ENCODE data around the gene LMCD1. TPM values are rescaled to one million over a fixed set of nuclear protein-coding genes. Genes with fewer than 3 reads are reported as not detected.

The LMCD1 gene
- total and polyA plus RNA-seq, 2 experiments from 2014 or later: 21.8 to 35.3 TPM

- TF ChIP-seq ZNF462 (CRISPR knock-in tag; IDR thresholded peaks at IDR 0.05) (no peak), ZNF114 (CRISPR knock-in tag; IDR thresholded peaks at IDR 0.05) (no peak), CREB1 (CRISPR knock-in tag; IDR thresholded peaks at IDR 0.05; ENCODE audit: low read depth) (no peak)
Measured at GRCh38 chr3:8532251-8532871, 30.7 kb downstream of the LMCD1 start (continued).

GRCh38 chr3:8536096-8537056 lies 34.8 kb downstream of the LMCD1 start:
- no peak overlapping the region for H3K4me3 ChIP-seq
- Mint-ChIP-seq H3K4me1 (peaks cover 24% of the 10 kb centered on the region), H3K36me3 (ENCODE audit: low read depth) (peaks cover 26% of the 10 kb centered on the region; the same call in 2 of the 3 replicates), H3K9me3 (0 out of 3 replicates have a peak, but pooled peaks cover 4% of the 10 kb centered on the region), H3K4me3 (no peak overlapping the region), H3K27me3 (ENCODE audit: insufficient read depth, low read depth, poor library complexity) (peaks cover 3% of the 10 kb centered on the region), H3K27ac (peak overlapping the region; percentile 50; the same call in 1 of the 2 replicates)
- no peak overlapping the region for H2AFZ ChIP-seq
- no peaks in the 10 kb centered on the region for H3K9me2 ChIP-seq (ENCODE audit: insufficient read depth)
- DNase-seq (ENCODE audit: low spot score) (peak; percentile 19), ATAC-seq (peak; percentile 32; the same call in 1 of the 3 replicates)
- no peaks in the 10 kb centered on the region for H3K27me3 ChIP-seq (ENCODE audit: insufficient read depth)
- H3K36me3 ChIP-seq (ENCODE audit: insufficient read depth): peaks cover 8% of the 10 kb centered on the region
- no peaks in the 10 kb centered on the region for H3K79me2 ChIP-seq (replicated peaks; ENCODE audit: insufficient read depth)
- H4K20me1 ChIP-seq (replicated peaks; ENCODE audit: insufficient read depth): no peaks in the 10 kb centered on the region
- H3F3A ChIP-seq (replicated peaks; ENCODE audit: low read depth): no peaks in the 10 kb centered on the region
- H3K27ac ChIP-seq (ENCODE audit: low read depth): peak overlapping the region; percentile 48; the same call in 1 of the 2 replicates
- peaks cover 17% of the 10 kb centered on the region; the same call in 1 of the 2 replicates for H3K4me1 ChIP-seq (ENCODE audit: insufficient read depth)
- 0 out of 2 replicates have a peak overlapping the region, but pooled peaks have one; percentile 6 for H3K4me2 ChIP-seq
- no peak for TF ChIP-seq STAT1 (IDR thresholded peaks at IDR 0.05; ENCODE audit: unreplicated experiment)
- no peak for TF ChIP-seq REST (IDR thresholded peaks at IDR 0.05; ENCODE audit: unreplicated experiment)
- no peak for TF ChIP-seq CREB1 (CRISPR knock-in tag; IDR thresholded peaks at IDR 0.05; ENCODE audit: low read depth)
- no peak for TF ChIP-seq POLR2AphosphoS5 (IDR thresholded peaks at IDR 0.05; ENCODE audit: low read depth)
- no peak for TF ChIP-seq EZH2phosphoT487 (IDR thresholded peaks at IDR 0.05; ENCODE audit: unreplicated experiment)
- TF ChIP-seq ZNF114 (CRISPR knock-in tag; IDR thresholded peaks at IDR 0.05): no peak
- no peak for TF ChIP-seq ZNF331 (CRISPR knock-in tag; IDR thresholded peaks at IDR 0.05; ENCODE audit: low read depth)
- TF ChIP-seq CTCF (conservative IDR thresholded peaks at IDR 0.05; ENCODE audit: low read depth in 2 of 2): no peak

Data from GM23338 (cell line).